Hematopoietic multipotent progenitor cell treated with erythropoietin and hydrocortisone succinate and interleukin-3 and kit ligand, for 4 days (in vitro differentiated cells): ENCODE results near the gene CDK5R2.
A peak's percentile ranks its signal among the peaks of the same experiment; 100 is the strongest.

Source experiments
- DNase-seq: peaks from one replicate; pipeline ENCODE4 v3.0.0-alpha.2; 2015

The CDK5R2 gene

GRCh38 chr2:219009294-219009693, 49.8 kb downstream of the CDK5R2 start:
- no peak for DNase-seq

GRCh38 chr2:219010162-219010756, 50.8 kb downstream of the CDK5R2 start:
- peak; percentile 43 for DNase-seq

GRCh38 chr2:219010873-219011272, 51.4 kb downstream of the CDK5R2 start:
- DNase-seq, result no peak
